HTR-8/SVneo (cell line): Measurements from ENCODE around the gene SLC22A2.

Experiments used
- DNase-seq: peaks from one replicate; pipeline ENCODE4 v3.0.0; 2011; ENCODE audit warnings: low spot score, mixed read lengths; ENCODE audit not compliant: insufficient read length
- FAIRE-seq: peaks from 2 replicates; lab custom pipeline; 2011; peaks lifted over from hg19 to GRCh38; lab: Jason Lieb, UNC

Gene SLC22A2

GRCh38 chr6:160221423-160221822 lies 37.2 kb downstream of the SLC22A2 start:
- FAIRE-seq = no peak
- DNase-seq = no peak

DNA sequence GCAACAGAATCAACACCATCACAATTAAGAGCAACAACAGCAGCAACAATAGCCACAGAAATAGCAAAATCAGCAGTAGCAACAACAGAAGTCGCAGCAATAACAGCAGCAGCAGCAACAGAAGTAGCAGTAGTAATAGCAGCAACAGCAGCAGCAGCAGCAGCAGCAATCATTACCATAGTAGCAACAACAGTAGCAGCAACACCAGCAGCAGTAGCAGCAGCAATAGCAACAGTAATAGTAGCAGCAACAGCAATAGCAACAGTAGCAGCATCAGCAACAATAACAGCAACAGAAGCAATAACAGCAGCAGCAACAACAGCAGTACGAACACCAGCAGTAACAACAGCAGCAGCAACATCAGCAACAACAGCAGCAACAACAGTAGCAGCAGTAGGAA lies 39.8 kb downstream of the SLC22A2 start:
- peak; percentile 93 for FAIRE-seq
- DNase-seq = no peak

DNA sequence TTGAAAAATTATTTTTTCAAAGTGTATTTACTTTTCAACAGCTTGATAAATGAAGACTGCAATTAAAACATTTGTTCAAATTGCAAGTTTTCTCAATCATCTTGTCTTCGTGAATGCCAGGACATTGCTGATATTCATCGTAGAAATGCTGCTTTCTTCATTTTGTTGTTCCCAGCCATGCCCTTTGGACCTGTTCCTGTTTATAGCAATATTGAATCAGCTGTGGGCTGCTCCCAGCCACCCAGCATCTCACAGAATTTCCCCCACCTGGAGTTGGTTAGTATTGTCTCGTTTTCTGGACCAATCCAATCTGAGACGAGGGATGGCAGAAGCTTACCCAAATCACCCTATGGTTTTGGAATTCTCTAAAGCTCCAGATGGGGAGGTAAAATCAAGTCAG lies 40.8 kb downstream of the SLC22A2 start:
- no peak for FAIRE-seq
- DNase-seq = no peak

GRCh38 chr6:160217073-160217472 lies 41.5 kb downstream of the SLC22A2 start:
- FAIRE-seq (no peak), DNase-seq (no peak)

- FAIRE-seq = no peak
- DNase-seq = no peak
Observed at GRCh38 chr6:160215232-160215631, 43.4 kb downstream of the SLC22A2 start.

- no peak for DNase-seq
- FAIRE-seq = no peak
Observed at GRCh38 chr6:160207618-160208017, 51.0 kb downstream of the SLC22A2 start.

DNA sequence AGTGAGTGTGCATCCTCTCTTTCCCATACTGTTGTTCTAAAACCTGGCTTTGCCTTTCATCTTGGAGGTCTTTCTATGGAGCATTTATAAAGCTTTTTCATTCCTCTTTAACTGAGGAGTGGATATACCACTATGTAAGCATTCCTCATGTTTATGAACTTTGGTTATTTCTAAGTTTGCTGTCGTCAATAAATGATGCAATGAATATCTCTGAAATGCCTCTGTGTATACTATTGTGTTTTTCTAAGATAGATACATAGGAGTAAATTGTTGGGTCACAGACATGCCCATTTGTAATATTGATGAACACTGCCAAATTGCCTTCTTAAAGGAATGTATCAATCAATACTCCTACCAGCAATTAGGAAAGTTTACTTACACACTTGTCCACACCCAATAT lies 53.9 kb downstream of the SLC22A2 start:
- DNase-seq (no peak), FAIRE-seq (no peak)

DNA sequence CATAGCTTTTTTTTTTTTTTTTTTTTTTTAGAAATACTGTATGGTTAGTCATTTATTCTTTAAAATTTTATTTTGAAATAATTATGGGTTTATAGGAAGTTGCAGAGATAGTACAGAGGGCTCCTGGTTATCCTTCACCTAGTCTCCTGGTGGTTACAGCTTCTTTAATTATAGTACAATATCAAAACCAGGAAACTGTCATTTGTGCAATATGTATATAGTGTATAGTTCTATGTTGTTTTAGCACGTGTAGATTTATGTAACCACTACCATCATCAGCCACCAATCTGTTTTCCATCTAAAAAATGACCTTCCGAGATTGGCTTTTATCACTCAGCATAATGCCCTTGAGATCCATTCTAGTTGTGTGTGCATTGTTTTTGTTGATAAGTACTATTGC lies 54.7 kb downstream of the SLC22A2 start:
- FAIRE-seq (no peak), DNase-seq (no peak)

DNA sequence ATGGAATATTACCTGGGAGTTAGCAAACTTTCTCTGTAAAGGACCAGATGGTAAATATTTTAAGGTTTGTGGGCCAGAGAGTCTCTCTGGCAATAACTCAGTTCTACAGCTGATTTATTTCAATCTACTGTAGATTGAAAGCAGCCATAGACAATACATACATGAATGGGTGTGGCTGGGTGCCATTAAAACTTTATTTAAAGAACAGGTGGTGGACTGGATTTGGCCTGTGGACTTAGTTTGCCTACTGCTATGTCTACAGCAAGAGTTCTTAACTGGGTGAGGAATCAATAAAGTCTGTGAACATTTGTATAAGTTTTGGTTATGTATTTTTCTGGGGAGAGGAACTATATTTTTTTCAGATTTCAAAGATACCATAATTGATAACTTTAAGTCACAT lies 55.1 kb downstream of the SLC22A2 start:
- DNase-seq (no peak), FAIRE-seq (no peak)

- no peak for DNase-seq
Observed at GRCh38 chr6:160203076-160203475, 55.5 kb downstream of the SLC22A2 start.

GRCh38 chr6:160202411-160202810 lies 56.2 kb downstream of the SLC22A2 start:
- FAIRE-seq (no peak), DNase-seq (no peak)

More at GRCh38 chr6:160203076-160203475, 55.5 kb downstream of the SLC22A2 start:
- no peak for FAIRE-seq

- DNase-seq (no peak), FAIRE-seq (no peak)
Observed at GRCh38 chr6:160201061-160201460, 57.6 kb downstream of the SLC22A2 start.

DNA sequence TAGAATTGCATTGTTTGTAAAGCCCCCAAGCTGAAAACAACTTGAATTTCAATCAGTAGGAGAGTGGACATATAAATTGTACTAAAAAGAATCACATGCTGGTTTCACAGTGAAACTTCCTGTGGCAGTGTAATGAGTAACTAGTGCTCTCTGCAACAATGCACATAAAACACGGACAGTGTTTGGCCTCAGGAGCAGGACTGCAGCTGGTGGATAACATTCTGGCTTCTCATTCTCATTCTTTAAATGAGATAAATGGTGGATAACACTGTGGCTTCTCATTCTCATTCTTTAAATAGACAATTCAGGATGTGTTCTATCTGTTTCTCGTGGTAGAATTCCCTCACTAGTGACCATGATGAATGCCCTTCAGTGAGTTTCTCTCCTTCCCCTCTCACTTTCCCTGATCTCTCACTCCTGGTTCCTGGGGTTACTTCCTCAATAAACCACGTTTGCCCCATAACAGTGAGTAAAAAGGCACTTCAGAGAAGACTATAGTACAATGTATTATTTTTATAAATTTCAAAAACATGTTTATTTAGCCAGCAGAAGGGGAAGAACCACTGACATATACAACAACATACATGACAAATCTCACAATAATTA lies 59.9 kb downstream of the SLC22A2 start:
- DNase-seq (no peak), FAIRE-seq (no peak)

DNA sequence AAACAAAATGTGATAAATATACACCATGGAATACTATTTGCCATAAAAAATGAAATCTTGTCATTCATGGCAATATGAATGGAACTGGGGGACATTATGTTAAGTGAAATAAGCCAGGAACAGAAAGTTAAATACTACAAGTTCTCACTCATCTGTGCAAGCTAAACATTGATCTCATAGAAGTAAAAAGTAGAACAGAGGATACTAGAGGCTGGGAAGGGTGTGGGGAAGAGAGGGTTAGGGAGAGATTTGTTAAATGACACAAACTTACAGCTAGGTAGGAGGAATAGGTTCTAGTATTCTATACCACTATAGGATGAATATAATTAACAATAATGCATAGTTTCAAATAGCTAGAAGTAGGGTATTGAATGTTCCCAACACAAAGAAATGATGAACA lies 61.0 kb downstream of the SLC22A2 start:
- FAIRE-seq (no peak), DNase-seq (no peak)

- no peak for DNase-seq
- FAIRE-seq = no peak
Observed at GRCh38 chr6:160194808-160195207, 63.8 kb downstream of the SLC22A2 start.

GRCh38 chr6:160192840-160193239 lies 65.8 kb downstream of the SLC22A2 start:
- FAIRE-seq (no peak), DNase-seq (no peak)

DNA sequence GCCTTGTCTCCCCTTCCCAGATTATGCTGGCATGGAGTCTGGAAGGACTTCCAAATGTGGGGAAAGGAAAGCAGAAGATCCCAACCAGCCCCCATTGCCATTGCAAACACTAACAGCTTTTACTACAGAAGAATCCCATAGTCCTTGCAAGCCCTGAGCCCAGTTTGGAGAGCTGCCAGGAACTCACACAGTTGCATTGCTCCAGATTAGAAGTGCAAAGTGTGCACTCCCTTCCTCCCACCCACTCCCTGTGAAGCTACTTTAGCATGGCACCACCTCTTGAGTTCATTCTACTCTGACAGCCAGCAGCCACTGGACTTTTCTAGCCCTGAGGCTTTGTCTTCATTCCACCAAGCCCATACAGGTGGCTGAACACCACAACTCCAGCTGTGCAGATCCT lies 67.6 kb downstream of the SLC22A2 start:
- DNase-seq = no peak
- FAIRE-seq = no peak

DNA sequence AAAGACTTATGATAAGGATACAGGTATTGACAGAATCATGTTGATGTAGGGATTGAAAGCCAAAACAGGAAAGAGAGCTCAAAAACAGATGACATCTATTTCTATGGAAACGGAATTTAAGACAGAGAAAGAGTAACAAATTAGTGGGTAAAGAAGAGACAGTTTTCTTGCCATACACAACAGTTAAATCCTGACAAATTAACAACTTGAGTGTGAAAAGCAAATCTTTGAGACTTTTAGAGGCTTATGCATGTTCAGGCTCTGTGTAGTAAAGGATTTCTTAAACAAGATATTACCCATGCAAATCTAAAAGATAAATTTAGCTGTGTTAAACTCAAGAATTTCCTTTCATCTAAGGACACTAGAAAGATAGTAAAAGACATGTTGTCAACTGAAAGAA lies 68.5 kb downstream of the SLC22A2 start:
- no peak for DNase-seq
- no peak for FAIRE-seq

DNA sequence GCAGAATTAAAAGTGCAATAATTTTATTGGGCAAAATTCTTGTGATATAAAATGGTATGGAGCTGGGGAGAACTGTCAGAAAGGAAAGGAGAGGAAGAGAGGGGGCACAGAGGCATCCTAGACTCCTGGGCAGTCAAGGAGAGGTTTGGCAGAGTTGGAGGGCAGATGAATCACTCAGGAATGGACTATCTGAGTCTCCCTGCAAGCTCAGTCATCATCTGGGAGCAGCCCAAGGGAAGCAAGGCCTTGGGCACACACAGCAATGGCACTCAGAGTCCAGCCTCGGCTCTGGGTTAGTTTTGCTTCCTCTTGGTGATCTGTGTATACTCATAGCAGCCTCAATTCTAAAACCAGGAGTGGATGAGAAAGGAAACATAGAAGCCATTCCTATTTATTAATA lies 69.8 kb downstream of the SLC22A2 start:
- DNase-seq (no peak), FAIRE-seq (no peak)

- FAIRE-seq = no peak
- DNase-seq = no peak
Observed at GRCh38 chr6:160180706-160181105, 77.9 kb downstream of the SLC22A2 start.

DNA sequence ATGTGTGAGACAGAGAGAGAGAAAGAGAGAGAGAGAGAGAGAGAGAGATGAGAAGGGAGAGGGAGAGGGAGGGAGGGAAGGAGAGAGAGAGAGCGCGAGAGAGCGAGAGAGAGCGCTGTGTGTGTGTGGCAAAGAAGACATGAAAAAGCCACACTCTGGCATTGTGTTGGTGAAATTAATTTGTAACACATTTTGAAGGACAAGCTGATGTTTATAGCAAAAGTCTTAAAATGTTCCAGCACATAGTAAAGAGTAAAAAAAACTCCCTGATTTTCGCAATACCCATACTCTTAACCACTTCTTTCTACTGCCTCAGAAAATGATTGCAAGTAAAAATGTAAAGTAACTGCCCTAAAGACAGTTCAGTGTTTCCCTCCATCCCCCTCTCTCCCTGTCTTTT lies 80.3 kb downstream of the SLC22A2 start:
- no peak for DNase-seq
- FAIRE-seq = no peak

GRCh38 chr6:160177220-160177619 lies 81.4 kb downstream of the SLC22A2 start:
- FAIRE-seq = no peak
- no peak for DNase-seq

DNA sequence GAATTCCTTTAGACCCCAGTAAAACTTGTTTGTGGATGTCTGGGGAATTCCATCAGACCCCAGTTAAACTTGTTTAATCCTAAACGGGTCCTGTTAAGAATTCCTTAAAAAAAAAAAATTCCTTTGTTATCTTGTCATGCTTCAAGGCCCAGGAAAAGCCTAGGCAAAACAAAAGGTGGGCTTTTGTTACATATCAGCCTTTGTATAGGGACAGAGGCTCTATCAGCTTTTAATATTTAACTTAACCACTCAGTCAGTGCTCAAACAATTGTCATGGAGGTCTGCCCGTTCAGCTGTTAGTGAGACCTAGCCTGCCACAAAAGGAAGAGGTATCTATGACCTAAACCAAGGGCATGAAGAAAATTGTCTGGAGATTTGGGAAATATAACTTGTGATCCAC lies 83.9 kb downstream of the SLC22A2 start:
- no peak for FAIRE-seq
- no peak for DNase-seq
